22Rv1 (cell line): Measurements from ENCODE around the gene KDM4C.
"Not testable (repeated sequence)": the region's sequence is repeated elsewhere in the genome, so short reads cannot be mapped to it uniquely, and the experiment has no call there.

Source experiments
- H3K27ac ChIP-seq: fragments of 450-650 bp; 2 replicates; pipeline ENCODE4 v1.5.1; 2017
- ZFX ChIP-seq: fragments of 450-650 bp; IDR thresholded peaks from 2 replicates; pipeline ENCODE4 v1.6.1; 2017; ENCODE audit warnings: antibody characterized with exemption, borderline replicate concordance
- TF ChIP-seq, protein P1 (sequence below): fragments of 450-650 bp; IDR thresholded peaks from 2 replicates; pipeline ENCODE4 v1.5.1; 2017; ENCODE audit warnings: mild to moderate bottlenecking

The KDM4C gene

DNA sequence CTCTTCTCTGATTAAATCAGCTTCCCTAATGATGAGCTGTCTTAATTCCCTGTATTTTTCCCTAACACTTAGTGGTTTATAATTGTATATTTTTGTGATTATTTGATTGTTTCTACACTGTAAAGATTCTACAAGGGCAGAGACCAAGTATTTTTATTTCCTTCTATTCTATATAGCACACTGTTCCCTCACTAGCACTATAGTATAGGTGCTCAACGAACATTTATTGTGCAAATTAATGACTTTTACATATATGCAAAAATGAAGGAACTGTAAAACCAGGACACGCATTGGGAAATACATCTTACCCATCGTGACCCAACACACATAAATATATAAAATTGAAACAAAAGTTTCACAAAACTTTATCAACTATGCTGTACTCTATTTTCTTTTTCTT lies 7.6 kb downstream of the KDM4C start:
- H3K27ac ChIP-seq, result no peak overlapping the region
- TF ChIP-seq ZFX, result no peak
- TF ChIP-seq, protein P1, sequence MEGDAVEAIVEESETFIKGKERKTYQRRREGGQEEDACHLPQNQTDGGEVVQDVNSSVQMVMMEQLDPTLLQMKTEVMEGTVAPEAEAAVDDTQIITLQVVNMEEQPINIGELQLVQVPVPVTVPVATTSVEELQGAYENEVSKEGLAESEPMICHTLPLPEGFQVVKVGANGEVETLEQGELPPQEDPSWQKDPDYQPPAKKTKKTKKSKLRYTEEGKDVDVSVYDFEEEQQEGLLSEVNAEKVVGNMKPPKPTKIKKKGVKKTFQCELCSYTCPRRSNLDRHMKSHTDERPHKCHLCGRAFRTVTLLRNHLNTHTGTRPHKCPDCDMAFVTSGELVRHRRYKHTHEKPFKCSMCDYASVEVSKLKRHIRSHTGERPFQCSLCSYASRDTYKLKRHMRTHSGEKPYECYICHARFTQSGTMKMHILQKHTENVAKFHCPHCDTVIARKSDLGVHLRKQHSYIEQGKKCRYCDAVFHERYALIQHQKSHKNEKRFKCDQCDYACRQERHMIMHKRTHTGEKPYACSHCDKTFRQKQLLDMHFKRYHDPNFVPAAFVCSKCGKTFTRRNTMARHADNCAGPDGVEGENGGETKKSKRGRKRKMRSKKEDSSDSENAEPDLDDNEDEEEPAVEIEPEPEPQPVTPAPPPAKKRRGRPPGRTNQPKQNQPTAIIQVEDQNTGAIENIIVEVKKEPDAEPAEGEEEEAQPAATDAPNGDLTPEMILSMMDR, result no peak

DNA sequence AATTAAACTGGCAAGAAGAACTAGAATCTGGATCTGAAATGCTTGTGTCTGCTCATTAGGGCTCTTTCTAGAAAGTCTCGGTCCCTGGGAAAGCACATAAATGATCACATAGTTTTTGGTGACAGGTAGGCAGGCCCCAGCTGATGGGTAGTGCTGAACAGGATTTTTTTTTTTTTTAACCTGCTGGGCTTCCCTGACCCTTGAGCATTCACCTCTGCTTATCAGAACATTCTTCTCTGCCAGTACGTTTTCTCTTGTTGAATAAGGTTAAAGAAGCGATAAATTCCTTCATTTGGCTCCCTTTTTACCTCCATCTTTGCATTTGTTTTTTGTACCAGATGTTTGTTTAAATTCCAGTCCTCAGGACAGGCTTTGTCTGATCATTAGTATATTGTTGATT lies 8.8 kb downstream of the KDM4C start:
- H3K27ac ChIP-seq, result no peak overlapping the region
- TF ChIP-seq, protein P1, result no peak
- no peak for TF ChIP-seq ZFX

DNA sequence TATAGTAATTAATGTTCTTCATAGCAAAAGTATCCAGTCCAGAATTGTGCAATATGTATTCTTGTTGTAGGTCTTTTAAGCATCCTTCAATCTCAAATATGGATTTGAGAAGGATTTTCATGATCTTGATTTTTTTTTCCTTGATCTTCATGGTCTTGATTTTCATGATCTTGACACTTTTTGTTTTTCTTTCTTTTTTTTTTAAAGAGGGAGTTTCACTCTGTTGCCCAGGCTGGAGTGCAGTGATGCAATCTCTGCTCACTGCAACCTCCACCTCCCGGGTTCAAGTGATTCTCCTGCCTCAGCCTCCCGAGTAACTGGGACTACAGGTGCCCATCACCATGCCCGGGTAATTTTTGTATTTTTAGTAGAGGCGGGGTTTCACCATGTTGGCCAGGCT lies 10.8 kb downstream of the KDM4C start:
- not testable (repeated sequence) for H3K27ac ChIP-seq

DNA sequence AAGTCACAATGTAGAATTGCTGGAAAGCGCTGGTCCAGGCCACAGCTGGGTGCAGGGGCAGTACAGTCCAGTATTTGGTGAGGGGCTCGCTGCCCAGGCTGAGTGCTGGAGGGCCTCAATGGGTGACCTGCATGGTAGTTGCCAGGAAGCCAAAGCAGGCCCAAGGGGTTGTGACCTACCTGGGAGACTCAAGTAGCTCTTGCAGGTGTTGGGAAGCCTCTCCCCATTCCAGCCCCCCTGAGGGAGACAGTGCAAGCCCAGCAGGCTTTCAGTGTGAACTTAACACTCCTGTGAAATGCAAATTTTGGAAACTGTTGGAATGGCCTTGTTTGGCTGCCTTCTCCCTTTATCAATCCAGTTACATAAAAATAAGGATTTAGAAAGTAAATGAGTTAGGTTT lies 13.9 kb downstream of the KDM4C start:
- TF ChIP-seq ZFX, result no peak
- TF ChIP-seq, protein P1, result no peak
- no peak overlapping the region for H3K27ac ChIP-seq

DNA sequence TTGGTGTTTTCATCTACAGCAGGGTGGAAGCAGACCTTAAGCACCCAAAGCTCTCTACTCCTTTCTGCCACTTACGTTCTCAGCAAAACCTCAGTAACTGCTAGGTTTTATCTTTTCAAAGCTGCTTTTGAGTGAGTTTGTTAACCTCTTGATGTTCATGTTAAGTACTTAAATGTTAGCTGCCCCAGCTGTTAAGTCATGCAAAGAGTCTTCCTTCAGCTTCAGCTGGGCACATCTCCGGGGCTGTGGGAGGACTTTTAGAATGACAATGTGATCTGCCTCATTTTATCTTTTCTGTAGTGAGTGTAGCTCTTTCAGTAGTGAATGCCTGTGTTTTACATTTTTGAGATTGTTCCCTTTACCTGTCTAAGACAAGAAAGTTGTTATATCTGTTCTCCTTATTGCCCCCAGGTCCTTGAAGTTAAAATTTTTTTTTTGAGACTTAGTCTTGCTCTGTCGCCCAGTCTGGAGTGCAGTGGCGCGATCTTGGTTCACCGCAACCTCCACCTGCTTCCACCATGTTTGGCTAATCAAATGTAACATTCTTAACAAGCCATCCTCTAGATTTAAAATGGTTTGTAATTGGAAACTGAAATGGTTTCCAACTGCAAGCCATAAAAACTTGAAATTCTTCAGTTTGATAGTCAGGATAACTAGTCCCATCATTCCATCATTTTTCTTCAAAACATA lies 19.6 kb downstream of the KDM4C start:
- TF ChIP-seq, protein P1, result no peak
- TF ChIP-seq ZFX, result no peak
- H3K27ac ChIP-seq, result no peak overlapping the region

DNA sequence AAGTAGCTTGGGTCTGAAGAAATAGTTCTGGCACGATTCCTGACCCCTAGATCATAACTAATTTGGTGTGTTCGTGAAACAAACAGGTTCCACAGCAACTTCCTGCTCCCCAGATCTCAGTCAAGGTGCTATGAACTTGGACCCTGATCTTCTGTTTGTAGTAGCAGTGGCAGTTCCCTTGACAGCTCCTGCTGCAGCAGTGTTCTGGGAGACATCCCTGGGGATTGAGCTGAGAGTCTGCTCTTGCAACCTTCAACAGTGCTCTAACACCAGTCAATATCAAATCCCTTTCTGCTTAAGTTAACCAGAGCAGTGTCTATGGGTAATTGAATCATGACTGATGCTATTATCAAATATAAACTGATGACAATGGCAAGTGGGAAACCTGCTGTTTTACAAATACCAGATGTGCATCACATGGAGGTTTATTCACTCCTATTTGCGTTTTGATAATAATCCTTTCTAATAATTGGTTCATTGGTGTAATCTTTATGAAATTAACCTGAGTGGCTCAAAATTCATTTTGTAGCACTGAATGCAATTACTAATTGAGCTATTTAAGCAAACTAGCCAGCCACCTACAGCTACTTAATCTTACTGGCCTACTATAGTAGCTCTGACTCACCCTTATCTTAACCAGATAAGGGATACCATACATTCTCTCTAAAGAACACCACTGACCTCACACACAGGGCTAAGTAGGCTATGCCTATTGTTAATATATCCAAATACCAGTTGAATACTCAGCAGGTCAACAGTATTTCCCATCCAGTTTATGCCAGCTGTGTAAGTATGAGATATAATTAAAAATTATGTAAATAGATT lies 21.9 kb downstream of the KDM4C start:
- TF ChIP-seq ZFX, result no peak
- TF ChIP-seq, protein P1, result no peak
- no peak overlapping the region for H3K27ac ChIP-seq

DNA sequence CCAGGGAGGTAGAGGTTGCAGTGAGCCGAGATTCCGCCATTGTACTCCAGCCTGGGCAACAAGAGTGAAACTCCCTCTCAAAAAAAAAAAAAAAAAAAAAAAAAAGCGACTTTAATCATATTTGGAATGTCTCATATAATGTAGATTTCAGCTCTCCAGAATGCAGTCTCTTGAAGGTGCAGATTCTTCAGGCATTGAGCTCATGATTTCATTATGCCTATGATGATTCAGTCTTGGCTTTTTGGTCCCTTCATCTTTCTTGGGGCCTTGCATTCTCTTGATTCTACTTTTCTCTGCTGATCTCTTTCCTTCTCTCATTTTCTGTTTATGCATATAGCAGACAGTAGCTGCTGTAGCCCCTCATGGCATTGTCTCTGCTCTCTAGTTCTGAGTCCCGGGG lies 22.9 kb downstream of the KDM4C start:
- TF ChIP-seq, protein P1, result no peak
- no peak for TF ChIP-seq ZFX

More for the DNA sequence above, 22.9 kb downstream of the KDM4C start:
- H3K27ac ChIP-seq, result no peak overlapping the region
